Mesenchymal stem cell (in vitro differentiated cells and primary cell): ENCODE results near the gene TCF7L1.

Experiments used
- DNase-seq: peaks from one replicate; pipeline ENCODE4 v3.0.0-alpha.2; 2013
- H2AFZ ChIP-seq: one replicate; pipeline ENCODE4 v1.6.1; 2013; ENCODE audit warnings: low read depth, mild to moderate bottlenecking, control low read depth, inconsistent platforms, low read length, moderate library complexity
- H2AK5ac ChIP-seq: 2 replicates; pipeline ENCODE4 v1.6.1; 2013; ENCODE audit warnings: low read length, moderate library complexity, mild to moderate bottlenecking, inconsistent platforms; ENCODE audit not compliant: severe bottlenecking
- H2BK120ac ChIP-seq: one replicate; pipeline ENCODE4 v1.6.1; 2013; ENCODE audit warnings: low read depth, mild to moderate bottlenecking, inconsistent platforms, low read length, moderate library complexity
- H2BK12ac ChIP-seq, 2 experiments: one replicate each; pipeline ENCODE4 v1.6.1; 2013; ENCODE audit warnings: inconsistent platforms in 2 of 2, low read length in 2 of 2, mild to moderate bottlenecking in 2 of 2, moderate library complexity in 2 of 2, control low read depth in 1 of 2
- H2BK15ac ChIP-seq: one replicate; pipeline ENCODE4 v1.6.1; 2013; ENCODE audit warnings: mild to moderate bottlenecking, low read depth, inconsistent platforms; ENCODE audit not compliant: poor library complexity, severe bottlenecking
- H2BK5ac ChIP-seq: 2 replicates; pipeline ENCODE4 v1.6.1; 2013; ENCODE audit warnings: low read depth, mild to moderate bottlenecking, low read length, control low read depth, inconsistent platforms; ENCODE audit not compliant: poor library complexity, severe bottlenecking
- H3K14ac ChIP-seq, 2 experiments: one replicate each; pipeline ENCODE4 v1.6.1; 2013; ENCODE audit warnings: inconsistent platforms in 2 of 2, low read length in 2 of 2, control low read depth in 1 of 2, mild to moderate bottlenecking in 1 of 2, moderate library complexity in 1 of 2
- H3K18ac ChIP-seq, 2 experiments: one replicate each; pipeline ENCODE4 v1.6.1; 2013; ENCODE audit warnings: inconsistent platforms in 2 of 2, low read length in 2 of 2, control low read depth in 1 of 2, low read depth in 1 of 2, mild to moderate bottlenecking in 1 of 2
- H3K23ac ChIP-seq, 2 experiments: one replicate each; pipeline ENCODE4 v1.6.1; 2013; ENCODE audit warnings: inconsistent platforms in 2 of 2, low read length in 2 of 2, mild to moderate bottlenecking in 2 of 2, moderate library complexity in 2 of 2, control low read depth in 1 of 2
- H3K27ac ChIP-seq: 2 replicates; pipeline ENCODE4 v1.5.1; 2013; ENCODE audit warnings: mild to moderate bottlenecking, moderate library complexity, low read length, control low read depth, inconsistent platforms; ENCODE audit not compliant: poor library complexity, severe bottlenecking
- H3K27me3 ChIP-seq, 2 experiments: 2 replicates each; pipeline versions ENCODE4 v1.6.1 to v1.7.0; 2013; ENCODE audit warnings: low read length in 2 of 2, mild to moderate bottlenecking in 2 of 2, moderate library complexity in 2 of 2, control low read depth in 1 of 2, inconsistent platforms in 1 of 2; ENCODE audit not compliant: control insufficient read depth in 1 of 2, insufficient read depth in 1 of 2
- H3K36me3 ChIP-seq, 2 experiments: 2 replicates each; pipeline versions ENCODE4 v1.6.1 to v1.7.0; 2013; ENCODE audit warnings: low read length in 2 of 2, control low read depth in 1 of 2, inconsistent platforms in 1 of 2, low read depth in 1 of 2, mild to moderate bottlenecking in 1 of 2; ENCODE audit not compliant: insufficient read depth in 2 of 2, control insufficient read depth in 1 of 2
- H3K4ac ChIP-seq, 2 experiments: one replicate each; pipeline ENCODE4 v1.6.1; 2013; ENCODE audit warnings: inconsistent platforms in 2 of 2, low read length in 2 of 2, mild to moderate bottlenecking in 2 of 2, moderate library complexity in 2 of 2, control low read depth in 1 of 2, low read depth in 1 of 2
- H3K4me1 ChIP-seq: 2 replicates; pipeline ENCODE4 v1.6.1; 2013; ENCODE audit warnings: low read depth, low read length, control low read depth; ENCODE audit not compliant: control insufficient read depth, insufficient read depth
- H3K4me2 ChIP-seq: 2 replicates; pipeline ENCODE4 v1.6.1; 2013; ENCODE audit warnings: low read length, mild to moderate bottlenecking, inconsistent platforms; ENCODE audit not compliant: poor library complexity, severe bottlenecking
- H3K4me3 ChIP-seq, 2 experiments: 2 replicates each; pipeline versions ENCODE4 v1.5.1 to v1.7.0; 2013; ENCODE audit warnings: low read length in 2 of 2, mild to moderate bottlenecking in 2 of 2, control low read depth in 1 of 2, low read depth in 1 of 2; ENCODE audit not compliant: insufficient read depth in 1 of 2
- H3K79me1 ChIP-seq: replicated peaks from 2 replicates; pipeline ENCODE4 v1.6.1; 2013; ENCODE audit warnings: mild to moderate bottlenecking, control low read depth, low read length, inconsistent platforms; ENCODE audit not compliant: poor library complexity, severe bottlenecking
- H3K9ac ChIP-seq: 2 replicates; pipeline ENCODE4 v1.7.0; 2013; ENCODE audit warnings: mild to moderate bottlenecking, low read length, moderate library complexity
- H3K9me3 ChIP-seq: 2 replicates; pipeline ENCODE4 v1.7.0; 2013; ENCODE audit warnings: mild to moderate bottlenecking, low read length; ENCODE audit not compliant: control insufficient read depth
- H4K8ac ChIP-seq: one replicate; pipeline ENCODE4 v1.6.1; 2013; ENCODE audit warnings: inconsistent platforms, mild to moderate bottlenecking, low read length, moderate library complexity
- H4K91ac ChIP-seq: one replicate; pipeline ENCODE4 v1.6.1; 2013; ENCODE audit warnings: mild to moderate bottlenecking, low read length, inconsistent platforms
- WGBS: methylation state at CpG from one replicate; pipeline ENCODE4 v1.1.7; 2013; ENCODE audit warnings: mixed read lengths; 5-methylcytosine and 5-hydroxymethylcytosine counted together

Gene TCF7L1

GRCh38 chr2:85263591-85263990 lies 130.4 kb downstream of the TCF7L1 start:
- no peak overlapping the region for H3K18ac ChIP-seq
- no peak overlapping the region for H4K8ac ChIP-seq
- no peak overlapping the region for H2BK120ac ChIP-seq
- H3K14ac ChIP-seq = no peak overlapping the region
- H3K27me3 ChIP-seq = no peaks in the 10 kb centered on the region
- no peak overlapping the region for H3K4me2 ChIP-seq
- H3K9ac ChIP-seq = no peak overlapping the region
- no peak overlapping the region for H2AFZ ChIP-seq
- no peak overlapping the region for H3K4me3 ChIP-seq
- peak overlapping the region; percentile 14 for H2AK5ac ChIP-seq
- H3K27ac ChIP-seq = no peak overlapping the region
- WGBS = 96% methylated on average over 8 of the region's 8 CpGs
- H2BK15ac ChIP-seq = no peak overlapping the region
- no peak for DNase-seq
- peaks cover 7% of the 10 kb centered on the region for H3K79me1 ChIP-seq
- no peaks in the 10 kb centered on the region for H3K9me3 ChIP-seq
- H3K4me1 ChIP-seq = peaks cover 16% of the 10 kb centered on the region
- H3K23ac ChIP-seq = no peak overlapping the region
- H4K91ac ChIP-seq = no peak overlapping the region
- no peak overlapping the region for H2BK12ac ChIP-seq
- no peak overlapping the region for H3K4ac ChIP-seq
- H3K36me3 ChIP-seq = peaks cover 0 to 5% of the 10 kb centered on the region in 2 experiments
- no peak overlapping the region for H2BK5ac ChIP-seq

DNA sequence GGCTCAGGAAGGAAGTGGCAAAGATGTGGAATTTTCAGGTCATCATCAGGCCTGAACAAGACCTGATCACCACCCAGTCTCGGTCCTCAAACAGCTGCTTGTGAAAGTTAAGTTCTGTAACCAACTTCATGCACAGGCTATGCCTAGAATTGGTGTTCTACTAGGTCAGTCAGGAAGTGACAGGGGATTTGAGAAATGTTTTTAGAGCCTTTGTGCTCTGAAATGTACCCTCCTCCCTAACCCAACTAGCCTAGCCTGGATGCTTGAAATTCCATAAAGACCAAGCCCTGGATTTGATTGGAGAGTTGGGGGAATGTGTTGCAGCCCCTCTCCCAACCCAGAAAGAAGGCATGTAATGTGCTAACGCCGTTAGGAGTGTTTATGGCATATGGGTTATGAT lies 131.3 kb downstream of the TCF7L1 start:
- H3K23ac ChIP-seq = no peak overlapping the region
- H3K27me3 ChIP-seq = no peaks in the 10 kb centered on the region
- WGBS = 14% methylated on average over 3 of the region's 3 CpGs
- peak overlapping the region in 1 of 2 experiments; percentile 5 for H3K4ac ChIP-seq
- H3K36me3 ChIP-seq = peaks cover 0 to 5% of the 10 kb centered on the region in 2 experiments
- no peak overlapping the region for H3K18ac ChIP-seq
- no peak for DNase-seq
- H2BK12ac ChIP-seq = peak overlapping the region in 1 of 2 experiments; percentile 46
- no peak overlapping the region for H3K4me3 ChIP-seq
- peak overlapping the region; percentile 2 for H3K4me2 ChIP-seq
- H3K14ac ChIP-seq = no peak overlapping the region
- H2AFZ ChIP-seq = no peak overlapping the region
- peaks cover 7% of the 10 kb centered on the region for H3K79me1 ChIP-seq
- H3K9me3 ChIP-seq = no peaks in the 10 kb centered on the region
- H3K9ac ChIP-seq = no peak overlapping the region
- peaks cover 12% of the 10 kb centered on the region for H3K4me1 ChIP-seq
- H2BK5ac ChIP-seq = no peak overlapping the region
- H2BK15ac ChIP-seq = no peak overlapping the region
- peak overlapping the region; percentile 20 for H2AK5ac ChIP-seq
- peak overlapping the region; percentile 48 for H3K27ac ChIP-seq
- no peak overlapping the region for H2BK120ac ChIP-seq
- no peak overlapping the region for H4K91ac ChIP-seq
- H4K8ac ChIP-seq = no peak overlapping the region

- Histone ChIP-seq H2AK5ac (peak overlapping the region; percentile 98), H3K9me3 (no peaks in the 10 kb centered on the region), H3K79me1 (peaks cover 5% of the 10 kb centered on the region), H3K36me3 (peaks cover 0 to 5% of the 10 kb centered on the region in 2 experiments), H3K23ac (no peak overlapping the region), H3K27me3 (no peaks in the 10 kb centered on the region), H4K91ac (no peak overlapping the region), H3K4me1 (peaks cover 7% of the 10 kb centered on the region), H2BK12ac (peak overlapping the region in 1 of 2 experiments; percentile 51), H3K4ac (no peak overlapping the region), H2BK120ac (no peak overlapping the region), H3K27ac (no peak overlapping the region), H4K8ac (no peak overlapping the region), H3K14ac (no peak overlapping the region), H3K4me3 (no peak overlapping the region), H3K9ac (peak overlapping the region; percentile 21), H2BK5ac (no peak overlapping the region), H3K4me2 (no peak overlapping the region), H3K18ac (no peak overlapping the region), H2BK15ac (peak overlapping the region; percentile 62), H2AFZ (no peak overlapping the region)
- WGBS = 68% methylated on average over 7 of the region's 7 CpGs
- no peak for DNase-seq
Observed at GRCh38 chr2:85265304-85265703, 132.1 kb downstream of the TCF7L1 start.

DNA sequence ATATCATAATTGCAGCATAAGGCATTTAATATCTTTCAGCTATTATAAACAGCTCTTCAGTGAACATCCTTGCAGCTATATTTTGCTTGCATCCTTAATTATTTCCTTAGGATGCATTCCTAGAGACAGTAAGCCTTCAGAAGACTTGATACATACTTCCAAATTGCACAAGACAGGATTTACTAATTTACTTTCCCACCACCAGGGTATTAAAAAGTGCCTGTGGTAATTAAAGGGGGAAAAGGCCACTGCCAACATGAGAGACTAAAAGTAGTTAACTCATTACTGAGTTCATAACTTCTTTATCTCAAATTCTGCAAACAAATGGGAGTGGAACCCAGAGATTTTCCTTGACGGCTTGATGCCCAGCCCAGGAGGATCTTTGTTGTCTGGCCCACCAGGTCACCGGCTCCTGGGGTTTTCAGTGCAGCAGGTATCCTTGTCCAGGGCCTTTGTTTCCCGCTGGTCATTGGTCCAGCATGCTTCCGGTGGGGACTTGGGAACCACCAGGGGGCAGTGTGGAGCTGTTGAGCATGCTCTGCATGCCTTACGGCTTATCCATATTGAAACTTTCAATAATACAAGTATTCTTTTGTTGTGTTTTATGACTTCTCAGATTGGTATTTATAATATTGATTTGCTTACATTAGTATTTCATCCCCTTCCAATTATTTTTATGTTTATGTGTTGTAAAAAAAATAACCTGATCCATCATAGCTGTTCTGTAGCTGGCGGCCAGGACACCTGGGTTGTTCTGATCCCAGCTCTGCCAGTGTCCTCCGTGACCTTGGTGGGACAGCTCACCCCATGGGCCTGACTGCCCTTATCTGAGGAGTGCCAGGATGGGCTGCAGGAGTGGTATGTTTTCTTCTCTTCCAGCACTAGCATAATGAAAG lies 133.2 kb downstream of the TCF7L1 start:
- H3K18ac ChIP-seq = no peak overlapping the region
- H3K4ac ChIP-seq = no peak overlapping the region
- H3K4me2 ChIP-seq = no peak overlapping the region
- H3K4me1 ChIP-seq = peaks cover 6% of the 10 kb centered on the region
- 64% methylated on average over 5 of the region's 7 CpGs for WGBS
- no peak overlapping the region for H4K91ac ChIP-seq
- no peak overlapping the region for H2BK12ac ChIP-seq
- no peak overlapping the region for H3K4me3 ChIP-seq
- no peak overlapping the region for H4K8ac ChIP-seq
- H2AFZ ChIP-seq = no peak overlapping the region
- H2AK5ac ChIP-seq = no peak overlapping the region
- peaks cover 0 to 5% of the 10 kb centered on the region in 2 experiments for H3K36me3 ChIP-seq
- no peak overlapping the region for H2BK15ac ChIP-seq
- no peak overlapping the region for H2BK120ac ChIP-seq
- peaks cover 3% of the 10 kb centered on the region for H3K79me1 ChIP-seq
- DNase-seq = no peak
- no peaks in the 10 kb centered on the region for H3K9me3 ChIP-seq
- no peaks in the 10 kb centered on the region for H3K27me3 ChIP-seq
- H3K9ac ChIP-seq = no peak overlapping the region
- H3K23ac ChIP-seq = no peak overlapping the region
- H3K27ac ChIP-seq = no peak overlapping the region
- H3K14ac ChIP-seq = no peak overlapping the region
- H2BK5ac ChIP-seq = no peak overlapping the region
